ENCODE measurements around the gene ARSG. TPM values are rescaled to one million over a fixed set of nuclear protein-coding genes. Genes with fewer than 3 reads are reported as not detected.
A peak's percentile ranks its signal among the peaks of the same experiment; 100 is the strongest.

ARSG gene
- total and polyA plus RNA-seq, 9 of the 15 experiments (the other 6 are each of a cell fraction or from before 2014, with no cell fraction given): 1.0 to 5.6 (median 1.8) TPM

GRCh38 chr17:68291836-68292688 lies 767 bp downstream of the ARSG start (continued):
- TF ChIP-seq CHD7 (IDR thresholded peaks at IDR 0.05; ENCODE audit: low read depth, low read length): no peak
- TF ChIP-seq MECOM (CRISPR knock-in tag; IDR thresholded peaks at IDR 0.05): no peak
- TF ChIP-seq ZBTB17 (CRISPR knock-in tag; IDR thresholded peaks at IDR 0.05): no peak
- TF ChIP-seq RBM34 (IDR thresholded peaks at IDR 0.05; ENCODE audit: borderline replicate concordance, insufficient read depth, low read length): no peak
- no peak for TF ChIP-seq MEF2A (IDR thresholded peaks at IDR 0.05; ENCODE audit: control insufficient read depth, low read depth, low read length)
- TF ChIP-seq E2F3 (CRISPR knock-in tag; IDR thresholded peaks at IDR 0.05): peak; percentile 18; the same call in 1 of the 2 replicates
- TF ChIP-seq ZNF408 (CRISPR knock-in tag; IDR thresholded peaks at IDR 0.05; ENCODE audit: low read depth): no peak
- TF ChIP-seq THRAP3 (IDR thresholded peaks at IDR 0.05; ENCODE audit: borderline replicate concordance): no peak
- no peak for TF ChIP-seq GTF3C2 (IDR thresholded peaks at IDR 0.05; ENCODE audit: borderline replicate concordance, extremely low read depth, insufficient read length)
- TF ChIP-seq KAT7 (CRISPR knock-in tag; IDR thresholded peaks at IDR 0.05; ENCODE audit: borderline replicate concordance): no peak
- TF ChIP-seq SOX6 (IDR thresholded peaks at IDR 0.05): no peak
